OCI-LY3 (cell line): ENCODE measurements around the gene CTXND2.
A peak's percentile ranks its signal among the peaks of the same experiment; 100 is the strongest.

Experiments used
- H2AFZ ChIP-seq: fragments of 200-600, 300-600 bp; shearing (Covaris generic); 2 replicates; pipeline ENCODE4 v1.6.0; 2014; ENCODE audit warnings: antibody characterized with exemption, low read depth, low read length
- H3K27ac ChIP-seq: fragments of 200-600, 300-600 bp; sonication (generic); 2 replicates; pipeline ENCODE4 v1.5.1; 2014; ENCODE audit warnings: mild to moderate bottlenecking, low read length, moderate library complexity, mixed read lengths
- H3K27me3 ChIP-seq: fragments of 200-600, 300-600 bp; sonication (generic); 2 replicates; pipeline ENCODE4 v1.6.1; 2014; ENCODE audit warnings: low read depth, low read length, mixed read lengths
- H3K36me3 ChIP-seq: fragments of 200-600, 300-600 bp; sonication (generic); replicated peaks from 2 replicates; pipeline ENCODE3; 2014; ENCODE audit warnings: low read depth, low read length, mixed read lengths
- H3K4me1 ChIP-seq: fragments of 300-600, 200-600 bp; sonication (generic); 2 replicates; pipeline ENCODE4 v1.6.1; 2014; ENCODE audit warnings: low read length, mixed read lengths
- H3K4me2 ChIP-seq: fragments of 200-600, 300-600 bp; sonication (generic); 2 replicates; pipeline ENCODE4 v1.6.1; 2014; ENCODE audit warnings: low read length, mixed read lengths
- H3K4me3 ChIP-seq: fragments of 300-600, 200-600 bp; sonication (generic); 2 replicates; pipeline ENCODE4 v1.5.1; 2014; ENCODE audit warnings: antibody characterized with exemption, mild to moderate bottlenecking, low read length, moderate library complexity
- H3K79me2 ChIP-seq: fragments of 300-600, 200-600 bp; shearing (Covaris generic); 2 replicates; pipeline ENCODE4 v1.6.1; 2014; ENCODE audit warnings: mild to moderate bottlenecking, low read length, mixed read lengths
- H3K9ac ChIP-seq: fragments of 300-600, 200-600 bp; shearing (Covaris generic); 2 replicates; pipeline ENCODE4 v1.6.0; 2014; ENCODE audit warnings: mild to moderate bottlenecking, low read length, moderate library complexity
- H3K9me3 ChIP-seq: fragments of 200-600, 300-600 bp; shearing (Covaris generic); 2 replicates; pipeline ENCODE4 v1.6.1; 2014; ENCODE audit warnings: low read length, mixed read lengths; ENCODE audit not compliant: insufficient read depth
- H4K20me1 ChIP-seq: fragments of 200-600, 300-600 bp; sonication (generic); 2 replicates; pipeline ENCODE4 v1.6.1; 2016; ENCODE audit warnings: low read length, mixed read lengths; ENCODE audit not compliant: insufficient read depth
- EZH2phosphoT487 ChIP-seq: fragments of 200-600 bp; shearing (Covaris generic); IDR thresholded peaks from 2 replicates; pipeline ENCODE4 v1.6.1; 2018; ENCODE audit warnings: antibody characterized with exemption, mixed run types, low read depth
- TF ChIP-seq, protein P1 (sequence below): fragments of 200-600, 300-600 bp; sonication (generic); IDR thresholded peaks from 2 replicates; pipeline ENCODE4 v1.5.1; 2014; ENCODE audit warnings: antibody characterized with exemption, low read length, low read depth

CTXND2 gene

DNA sequence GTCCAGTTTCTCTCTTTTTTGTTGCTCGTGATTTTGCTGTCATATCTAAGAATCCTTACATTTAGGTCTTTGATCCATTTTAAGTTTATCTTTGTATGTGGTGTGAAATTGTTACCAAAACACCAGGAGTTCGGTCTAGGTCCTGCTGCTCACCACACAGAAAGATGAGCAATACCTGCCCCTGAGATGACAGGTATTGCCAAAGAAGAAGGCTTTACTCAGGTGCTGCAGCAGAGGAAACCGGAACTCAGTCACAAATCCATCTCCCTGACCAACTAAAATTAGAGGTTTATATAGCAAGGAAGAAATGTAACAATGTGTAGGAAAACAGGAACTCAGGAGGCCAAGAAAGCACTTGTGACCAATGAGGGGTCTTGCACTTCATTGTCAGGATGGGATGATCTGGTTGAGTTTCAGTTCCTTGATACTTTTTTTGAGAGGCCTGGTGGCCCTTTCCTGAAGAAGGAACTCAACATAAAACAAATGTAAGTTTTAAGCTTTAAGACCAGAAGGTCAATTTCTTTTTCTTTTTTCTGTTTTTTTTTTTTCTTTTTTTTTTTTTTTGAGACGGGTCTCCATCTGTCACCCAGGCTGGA is 22.7 kb downstream of the CTXND2 start:
- Histone ChIP-seq H3K27me3 (no peaks in the 10 kb centered on the region), H3K36me3 (no peaks in the 10 kb centered on the region), H3K9me3 (0 out of 2 replicates have a peak, but pooled peaks cover 5% of the 10 kb centered on the region), H4K20me1 (no peaks in the 10 kb centered on the region), H3K9ac (no peak overlapping the region), H3K4me2 (no peak overlapping the region), H3K4me1 (no peaks in the 10 kb centered on the region), H3K27ac (no peak overlapping the region), H2AFZ (no peak overlapping the region), H3K4me3 (no peak overlapping the region), H3K79me2 (no peaks in the 10 kb centered on the region)
- TF ChIP-seq, protein P1, sequence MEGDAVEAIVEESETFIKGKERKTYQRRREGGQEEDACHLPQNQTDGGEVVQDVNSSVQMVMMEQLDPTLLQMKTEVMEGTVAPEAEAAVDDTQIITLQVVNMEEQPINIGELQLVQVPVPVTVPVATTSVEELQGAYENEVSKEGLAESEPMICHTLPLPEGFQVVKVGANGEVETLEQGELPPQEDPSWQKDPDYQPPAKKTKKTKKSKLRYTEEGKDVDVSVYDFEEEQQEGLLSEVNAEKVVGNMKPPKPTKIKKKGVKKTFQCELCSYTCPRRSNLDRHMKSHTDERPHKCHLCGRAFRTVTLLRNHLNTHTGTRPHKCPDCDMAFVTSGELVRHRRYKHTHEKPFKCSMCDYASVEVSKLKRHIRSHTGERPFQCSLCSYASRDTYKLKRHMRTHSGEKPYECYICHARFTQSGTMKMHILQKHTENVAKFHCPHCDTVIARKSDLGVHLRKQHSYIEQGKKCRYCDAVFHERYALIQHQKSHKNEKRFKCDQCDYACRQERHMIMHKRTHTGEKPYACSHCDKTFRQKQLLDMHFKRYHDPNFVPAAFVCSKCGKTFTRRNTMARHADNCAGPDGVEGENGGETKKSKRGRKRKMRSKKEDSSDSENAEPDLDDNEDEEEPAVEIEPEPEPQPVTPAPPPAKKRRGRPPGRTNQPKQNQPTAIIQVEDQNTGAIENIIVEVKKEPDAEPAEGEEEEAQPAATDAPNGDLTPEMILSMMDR, result no peak
- TF ChIP-seq EZH2phosphoT487, result no peak

DNA sequence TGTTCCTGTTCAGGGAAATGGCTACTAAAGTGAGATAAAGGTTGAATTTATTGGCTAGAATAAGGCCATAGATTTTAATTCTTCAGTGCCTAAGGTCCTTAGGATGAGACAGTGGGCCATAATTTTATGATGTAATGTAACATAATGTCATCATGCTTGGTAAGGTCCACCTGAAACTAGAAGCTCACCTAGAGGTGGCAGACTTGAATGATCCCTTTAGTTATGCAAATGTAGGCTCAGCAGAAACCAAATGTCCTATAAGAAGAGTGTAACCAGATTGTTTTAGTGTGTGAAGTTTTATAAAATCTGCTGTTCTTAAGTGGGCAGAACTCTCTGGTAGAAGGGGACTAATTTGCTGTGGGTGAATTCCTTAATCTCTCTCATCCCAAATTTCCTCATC is 25.7 kb downstream of the CTXND2 start:
- H4K20me1 ChIP-seq, result no peaks in the 10 kb centered on the region
- no peaks in the 10 kb centered on the region for H3K36me3 ChIP-seq
- H3K27ac ChIP-seq, result no peak overlapping the region
- H3K9me3 ChIP-seq, result 0 out of 2 replicates have a peak, but pooled peaks cover 5% of the 10 kb centered on the region
- H3K27me3 ChIP-seq, result no peaks in the 10 kb centered on the region
- H3K9ac ChIP-seq, result no peak overlapping the region
- TF ChIP-seq, protein P1, result no peak
- no peak for TF ChIP-seq EZH2phosphoT487
- no peak overlapping the region for H3K4me2 ChIP-seq
- no peak overlapping the region for H3K4me3 ChIP-seq
- no peaks in the 10 kb centered on the region for H3K4me1 ChIP-seq
- H3K79me2 ChIP-seq, result no peaks in the 10 kb centered on the region
- no peak overlapping the region for H2AFZ ChIP-seq

DNA sequence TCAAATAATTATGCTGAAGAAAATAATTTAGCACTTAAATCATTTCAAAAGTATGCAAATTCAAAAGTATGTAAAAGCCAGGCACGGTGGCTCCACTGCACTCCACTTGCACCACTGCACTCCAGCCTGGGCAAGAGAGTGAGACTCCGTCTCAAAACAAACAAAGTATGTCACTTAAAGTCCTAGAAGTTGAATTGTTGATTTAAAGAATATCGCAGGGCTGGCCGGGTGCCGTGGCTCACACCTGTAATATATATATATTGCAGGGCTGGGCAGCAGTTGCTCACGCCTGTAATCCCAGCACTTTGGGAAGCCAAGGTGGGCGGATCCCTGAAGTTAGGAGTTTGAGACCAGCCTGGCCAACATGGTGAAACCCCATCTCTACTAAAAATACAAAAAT is 30.5 kb downstream of the CTXND2 start:
- Histone ChIP-seq H3K4me1 (peaks cover 6% of the 10 kb centered on the region), H3K79me2 (no peaks in the 10 kb centered on the region), H3K4me2 (no peak overlapping the region), H2AFZ (no peak overlapping the region), H3K4me3 (no peak overlapping the region), H4K20me1 (no peaks in the 10 kb centered on the region), H3K9ac (no peak overlapping the region), H3K27me3 (no peaks in the 10 kb centered on the region), H3K9me3 (no peaks in the 10 kb centered on the region), H3K27ac (no peak overlapping the region), H3K36me3 (no peaks in the 10 kb centered on the region)
- TF ChIP-seq, protein P1, result no peak
- no peak for TF ChIP-seq EZH2phosphoT487

DNA sequence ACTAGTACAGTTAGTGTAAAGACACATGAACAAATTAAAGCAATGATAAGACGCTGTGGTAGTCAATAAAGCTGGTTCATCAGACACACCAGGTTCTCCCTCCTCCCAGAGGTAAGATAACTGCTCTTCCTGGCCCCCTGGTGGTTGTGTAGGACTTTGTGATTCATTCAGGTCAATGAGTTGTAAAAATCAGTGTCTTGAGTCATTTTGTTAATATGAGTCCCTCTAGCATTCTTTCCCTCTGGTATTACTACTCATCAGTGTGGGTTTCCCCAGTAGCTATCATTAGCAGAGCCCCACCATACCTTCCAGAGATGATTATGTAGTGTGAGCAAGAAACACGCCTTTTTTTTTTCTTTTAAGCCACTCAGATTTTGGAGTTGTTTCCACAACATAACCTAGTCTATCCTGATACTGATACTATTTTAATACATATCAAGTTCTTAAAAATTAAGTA is 35.6 kb downstream of the CTXND2 start:
- peak overlapping the region; percentile 89 for H2AFZ ChIP-seq
- peaks cover 3% of the 10 kb centered on the region for H3K36me3 ChIP-seq
- H3K4me1 ChIP-seq, result peaks cover 20% of the 10 kb centered on the region
- H3K27me3 ChIP-seq, result no peaks in the 10 kb centered on the region
- peak overlapping the region; percentile 76 for H3K27ac ChIP-seq
- H3K9ac ChIP-seq, result peak overlapping the region; percentile 41
- H3K79me2 ChIP-seq, result peaks cover 13% of the 10 kb centered on the region
- H3K4me2 ChIP-seq, result peak overlapping the region; percentile 65
- peak overlapping the region; percentile 51 for H3K4me3 ChIP-seq
- H3K9me3 ChIP-seq, result no peaks in the 10 kb centered on the region
- H4K20me1 ChIP-seq, result no peaks in the 10 kb centered on the region
- TF ChIP-seq, protein P1, result peak; percentile 92
- no peak for TF ChIP-seq EZH2phosphoT487
